ENCODE data around the gene OSBP2.
"Not testable (repeated sequence)": the region's sequence is repeated elsewhere in the genome, so short reads cannot be mapped to it uniquely, and the experiment has no call there.

Gene OSBP2

GRCh38 chr22:30694640-30695350 is at the start of gene OSBP2:
OSBP2 (plus strand) TSS chr22:30694874; CDS start chr22:30694910, 36 bp downstream.
- peak in 1 of 2 donors; percentile 5 for DNase-seq (ENCODE audit: low read depth in 2 of 2)

GRCh38 chr22:30646518-30647160 is 48.0 kb upstream of the OSBP2 start:
- no peak for DNase-seq (ENCODE audit: low read depth in 2 of 2)

GRCh38 chr22:30647536-30647935 is 47.1 kb upstream of the OSBP2 start:
- DNase-seq (ENCODE audit: low read depth in 2 of 2), result no peak

- no peak for DNase-seq (ENCODE audit: low read depth in 2 of 2)
Observed at GRCh38 chr22:30648825-30649224, 45.8 kb upstream of the OSBP2 start.

GRCh38 chr22:30649430-30650007 is 45.2 kb upstream of the OSBP2 start:
- DNase-seq (ENCODE audit: low read depth in 2 of 2), result peak; percentile 44 to 51

GRCh38 chr22:30650508-30651116 is 44.1 kb upstream of the OSBP2 start:
- DNase-seq (ENCODE audit: low read depth in 2 of 2), result no peak

GRCh38 chr22:30652852-30653251 is 41.8 kb upstream of the OSBP2 start:
- no peak for DNase-seq (ENCODE audit: low read depth in 2 of 2)

GRCh38 chr22:30654361-30654760 is 40.3 kb upstream of the OSBP2 start:
- no peak for DNase-seq (ENCODE audit: low read depth in 2 of 2)

- DNase-seq (ENCODE audit: low read depth in 2 of 2), result no peak
Observed at GRCh38 chr22:30655532-30655931, 39.1 kb upstream of the OSBP2 start.

- DNase-seq (ENCODE audit: low read depth in 2 of 2), result no peak
Observed at GRCh38 chr22:30662040-30662439, 32.6 kb upstream of the OSBP2 start.

- no peak for DNase-seq (ENCODE audit: low read depth in 2 of 2)
Observed at GRCh38 chr22:30664798-30665197, 29.9 kb upstream of the OSBP2 start.

- no peak for DNase-seq (ENCODE audit: low read depth in 2 of 2)
Observed at GRCh38 chr22:30665266-30665665, 29.4 kb upstream of the OSBP2 start.

- DNase-seq (ENCODE audit: low read depth in 2 of 2), result no peak
Observed at GRCh38 chr22:30665786-30666185, 28.9 kb upstream of the OSBP2 start.

GRCh38 chr22:30667107-30667493 is 27.6 kb upstream of the OSBP2 start:
- DNase-seq (ENCODE audit: low read depth in 2 of 2), result no peak

- DNase-seq (ENCODE audit: low read depth in 2 of 2), result peak; percentile 94 to 95
Observed at GRCh38 chr22:30667494-30668385, 26.9 kb upstream of the OSBP2 start, which contains the start of gene DUSP18. DUSP18 (minus strand) TSS chr22:30667875; CDS start chr22:30664003, 3,872 bp downstream.

GRCh38 chr22:30668386-30668710 is 26.3 kb upstream of the OSBP2 start:
- DNase-seq (ENCODE audit: low read depth in 2 of 2), result no peak

- DNase-seq (ENCODE audit: low read depth in 2 of 2), result no peak
Observed at GRCh38 chr22:30671071-30671470, 23.6 kb upstream of the OSBP2 start.

- no peak for DNase-seq (ENCODE audit: low read depth in 2 of 2)
Observed at GRCh38 chr22:30673136-30673535, 21.5 kb upstream of the OSBP2 start.

- DNase-seq (ENCODE audit: low read depth in 2 of 2), result no peak
Observed at GRCh38 chr22:30674482-30674881, 20.2 kb upstream of the OSBP2 start.

GRCh38 chr22:30675436-30675835 is 19.2 kb upstream of the OSBP2 start:
- no peak for DNase-seq (ENCODE audit: low read depth in 2 of 2)

- DNase-seq (ENCODE audit: low read depth in 2 of 2), result not testable (repeated sequence)
Observed at GRCh38 chr22:30676565-30676964, 18.1 kb upstream of the OSBP2 start.

All from stimulated activated CD8-positive, alpha-beta memory T cell treated with anti-CD3 and anti-CD28 coated beads, Interleukin-7, amount 100 ng/mL, for 1 hour (primary cell).